GM19467 (cell line): ENCODE data around the gene CAMK2D.

Experiments
- ATAC-seq: cut with Tn5 transposase; IDR thresholded peaks from one replicate; pipeline ENCODE4 v1.9.1; 2021; ENCODE audit warnings: mild to moderate bottlenecking, moderate library complexity; ENCODE audit not compliant: unreplicated experiment

Gene CAMK2D

GRCh38 chr4:113576947-113577678 lies 184.4 kb downstream of the CAMK2D start:
- ATAC-seq: no peak

DNA sequence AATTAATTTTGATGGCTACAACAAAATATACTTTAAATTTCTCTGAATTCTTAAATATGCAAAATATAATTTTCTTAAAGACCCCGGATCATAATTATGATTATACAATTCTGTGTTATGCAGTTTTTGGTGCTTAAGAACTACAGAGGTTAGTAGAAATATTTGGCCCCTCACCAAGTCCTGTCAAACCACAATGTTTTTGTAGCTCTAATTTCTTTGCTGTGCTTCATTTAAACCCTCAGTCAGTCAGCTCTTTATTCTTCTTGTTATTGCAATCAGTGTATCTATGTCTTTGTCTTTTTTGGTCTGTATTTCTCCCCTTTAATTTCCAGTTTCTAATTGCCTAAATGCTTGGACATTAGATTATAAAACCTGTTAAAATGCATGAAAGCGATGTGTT lies 186.1 kb downstream of the CAMK2D start:
- no peak for ATAC-seq

- ATAC-seq: no peak
Observed at GRCh38 chr4:113574636-113575103, 186.9 kb downstream of the CAMK2D start.

DNA sequence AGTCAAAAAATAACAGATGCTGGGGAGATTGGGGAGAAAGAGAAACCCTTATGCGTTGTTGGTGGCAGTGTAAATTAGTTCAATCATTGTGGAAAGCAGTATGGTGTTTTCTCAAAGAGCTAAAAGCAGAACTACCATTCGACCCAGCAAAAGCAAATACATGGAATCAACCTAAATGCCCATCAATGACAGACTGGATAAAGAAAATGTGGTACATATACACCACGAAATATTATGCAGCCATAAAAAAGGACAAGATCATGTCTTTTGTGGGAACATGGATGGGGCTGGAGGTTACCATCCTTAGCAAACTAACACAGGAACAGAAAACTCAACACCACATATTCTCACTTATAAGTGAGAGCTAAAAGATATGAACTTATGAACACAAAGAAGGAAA lies 188.9 kb downstream of the CAMK2D start:
- ATAC-seq: no peak

GRCh38 chr4:113566015-113566795 lies 195.3 kb downstream of the CAMK2D start:
- no peak for ATAC-seq

DNA sequence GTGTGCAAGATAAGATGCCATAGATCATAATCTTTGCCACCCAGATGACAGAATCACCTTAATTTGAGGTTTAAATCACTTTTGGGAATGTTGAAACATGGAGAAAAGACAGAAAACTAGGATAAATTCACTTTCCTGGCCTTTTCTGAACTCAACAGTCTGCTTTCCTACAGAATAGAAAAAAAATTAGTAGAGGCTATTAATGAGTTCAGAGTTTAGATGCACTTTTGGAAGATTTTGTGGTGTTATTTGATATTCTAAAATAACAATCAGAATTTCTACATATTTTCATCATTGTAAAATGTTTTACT lies 195.9 kb downstream of the CAMK2D start:
- ATAC-seq: no peak

DNA sequence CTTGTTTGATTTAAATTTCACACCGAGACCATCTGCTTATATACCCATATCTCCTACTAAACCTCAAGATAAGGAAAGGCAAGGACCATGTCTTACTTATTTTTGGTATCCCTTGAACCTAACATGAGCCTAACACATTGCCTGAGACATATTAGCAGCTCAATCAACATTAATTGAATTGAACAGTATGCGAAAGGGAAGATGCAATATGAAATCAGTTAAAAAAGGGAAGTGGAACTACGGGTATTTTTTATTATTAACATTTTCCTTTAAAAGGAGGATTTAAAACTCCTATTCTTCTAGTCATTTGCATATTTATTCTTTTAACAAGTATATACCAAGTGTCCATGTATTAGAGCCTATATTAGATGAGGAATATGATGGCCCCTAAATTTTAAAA lies 197.0 kb downstream of the CAMK2D start:
- ATAC-seq: peak; percentile 30

- ATAC-seq: no peak
Observed at GRCh38 chr4:113563691-113564378, 197.7 kb downstream of the CAMK2D start.

GRCh38 chr4:113561758-113562157 lies 199.8 kb downstream of the CAMK2D start:
- ATAC-seq: no peak

DNA sequence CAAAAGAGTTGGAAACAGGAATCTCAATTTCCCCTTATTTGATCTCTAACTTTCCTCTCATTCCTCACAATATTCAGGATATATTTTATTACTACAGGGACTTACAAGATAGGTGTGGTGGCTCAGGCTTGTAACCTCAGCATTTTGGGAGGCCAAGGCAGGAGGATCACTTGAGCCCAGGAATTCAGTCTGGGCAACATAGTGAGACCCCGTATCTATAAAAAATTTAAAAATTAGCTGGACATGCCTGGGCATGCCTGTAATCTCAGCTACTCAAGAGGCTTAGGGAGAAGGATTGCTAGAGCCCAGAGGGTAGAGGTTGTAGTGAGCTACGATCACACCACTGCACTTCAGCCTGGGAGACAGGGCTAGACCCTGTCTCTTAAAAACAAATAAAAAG lies 200.4 kb downstream of the CAMK2D start:
- no peak for ATAC-seq

GRCh38 chr4:113560579-113560978 lies 201.0 kb downstream of the CAMK2D start:
- ATAC-seq: no peak

GRCh38 chr4:113559947-113560346 lies 201.6 kb downstream of the CAMK2D start:
- ATAC-seq: no peak

DNA sequence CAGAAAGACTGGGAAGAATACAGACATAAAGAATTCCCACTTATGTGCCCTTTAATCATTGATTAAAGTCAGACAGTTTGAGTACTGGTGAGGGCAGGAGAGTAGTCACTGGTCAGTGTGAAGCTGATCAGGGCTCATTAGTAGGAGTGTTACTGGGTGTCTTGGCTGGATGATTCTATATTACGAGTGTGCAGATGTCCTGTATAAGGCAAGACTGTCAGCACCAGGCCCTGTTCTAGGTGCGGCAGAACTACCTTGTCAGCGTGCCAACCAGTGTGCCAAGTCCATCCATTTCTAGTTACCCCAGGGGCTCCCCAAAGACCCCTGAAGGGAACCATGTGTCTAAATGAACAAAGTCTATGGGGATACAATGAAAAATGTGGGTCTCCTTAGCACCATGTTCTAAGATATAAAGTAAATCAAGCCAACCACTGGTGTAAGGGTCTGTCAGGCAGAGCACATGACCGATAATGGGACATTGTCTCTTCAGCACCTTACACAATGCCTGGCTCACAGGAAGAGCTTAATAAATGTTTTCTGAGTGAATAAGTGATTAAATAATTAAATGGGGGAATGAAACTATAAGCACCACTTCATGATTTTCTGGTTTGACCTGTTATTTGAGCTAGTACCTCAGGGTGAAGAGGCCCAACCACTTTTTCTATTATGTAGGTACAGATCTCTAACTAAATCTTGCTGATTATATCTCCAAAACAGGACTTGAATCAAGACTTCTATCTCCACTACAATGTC lies 205.0 kb downstream of the CAMK2D start:
- ATAC-seq: no peak

GRCh38 chr4:113555868-113556267 lies 205.7 kb downstream of the CAMK2D start:
- no peak for ATAC-seq

DNA sequence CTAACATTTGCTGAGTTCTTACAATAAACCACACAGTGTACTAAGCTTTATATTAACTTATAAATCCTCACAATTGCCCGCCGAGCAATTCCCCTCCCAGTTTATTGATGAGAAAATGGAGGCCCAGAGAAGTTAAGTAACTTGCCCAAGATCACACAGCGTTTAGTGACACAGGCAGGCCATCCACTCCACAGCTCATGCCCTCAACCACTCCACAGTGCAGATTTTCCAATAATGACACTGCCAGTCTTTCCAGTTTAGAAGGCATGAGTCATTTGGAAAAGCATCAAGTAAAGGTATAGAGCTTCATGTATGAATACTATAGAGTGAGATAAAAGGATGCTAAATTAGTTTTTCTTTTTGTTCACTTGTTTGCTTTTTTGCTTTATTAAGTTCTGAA lies 208.5 kb downstream of the CAMK2D start:
- ATAC-seq: no peak

- ATAC-seq: no peak
Observed at GRCh38 chr4:113550510-113550909, 211.0 kb downstream of the CAMK2D start.

- ATAC-seq: no peak
Observed at GRCh38 chr4:113548303-113548702, 213.2 kb downstream of the CAMK2D start.

DNA sequence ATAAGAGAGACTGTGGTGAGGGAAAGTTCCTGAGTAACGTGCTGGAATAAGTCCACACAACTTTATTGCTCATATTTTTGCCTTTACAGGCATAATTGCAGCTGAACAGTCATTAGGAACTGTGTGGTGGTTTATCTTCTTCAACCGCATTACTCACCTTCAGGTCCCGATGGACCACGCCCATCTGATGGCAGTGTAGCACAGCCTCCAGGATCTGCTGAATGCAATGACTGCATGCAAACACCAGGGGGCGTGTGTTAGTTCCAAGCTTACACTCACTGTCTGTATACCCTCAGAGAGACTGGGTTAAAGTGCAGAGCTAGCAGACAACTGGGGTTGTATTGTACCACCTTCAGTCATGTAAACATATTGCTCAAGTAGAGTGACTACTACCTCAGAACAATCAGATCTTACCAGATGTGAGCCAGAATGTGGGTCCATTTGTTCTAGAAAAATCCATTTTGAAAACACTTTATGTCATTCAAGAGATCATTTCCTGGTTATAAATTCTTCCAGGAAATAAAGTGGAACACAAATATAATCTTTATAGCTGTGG lies 214.0 kb downstream of the CAMK2D start:
- ATAC-seq: peak; percentile 99

DNA sequence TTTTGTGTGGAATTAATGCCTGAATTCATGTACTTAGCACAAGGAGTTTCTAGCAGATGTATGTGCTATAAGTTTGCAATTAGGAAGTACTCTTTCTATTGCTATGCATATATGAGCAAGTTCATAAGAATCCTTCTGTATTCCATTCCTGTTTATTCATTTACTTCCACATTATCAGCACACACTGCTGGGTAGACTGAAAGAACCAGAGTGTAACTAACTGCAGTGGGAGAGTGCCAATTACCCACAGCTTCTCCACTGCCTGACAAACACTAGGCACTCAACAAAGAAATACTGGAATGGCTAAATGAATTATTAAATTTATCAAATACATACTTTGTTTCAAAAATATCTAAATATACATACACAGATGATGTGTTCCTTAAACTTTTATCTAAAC lies 219.6 kb downstream of the CAMK2D start:
- no peak for ATAC-seq

DNA sequence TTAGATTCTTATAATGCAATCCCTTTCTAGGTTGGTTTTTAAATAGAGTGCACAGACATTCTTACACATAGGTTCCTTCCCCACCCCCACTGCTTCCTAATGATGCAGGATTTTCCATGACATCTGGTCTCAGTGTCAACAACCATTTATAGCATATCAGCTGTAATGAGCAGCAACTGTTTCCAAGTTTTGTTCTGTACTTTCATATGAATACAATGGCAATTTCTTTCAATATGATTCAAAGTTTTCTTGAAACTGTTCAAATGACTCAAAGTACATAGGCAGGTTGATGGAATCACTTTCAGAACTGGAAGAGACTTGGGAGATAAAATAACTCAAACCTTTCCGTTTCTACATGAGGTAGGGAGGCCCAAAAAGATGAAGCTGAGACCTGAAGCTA lies 220.7 kb downstream of the CAMK2D start:
- ATAC-seq: no peak

DNA sequence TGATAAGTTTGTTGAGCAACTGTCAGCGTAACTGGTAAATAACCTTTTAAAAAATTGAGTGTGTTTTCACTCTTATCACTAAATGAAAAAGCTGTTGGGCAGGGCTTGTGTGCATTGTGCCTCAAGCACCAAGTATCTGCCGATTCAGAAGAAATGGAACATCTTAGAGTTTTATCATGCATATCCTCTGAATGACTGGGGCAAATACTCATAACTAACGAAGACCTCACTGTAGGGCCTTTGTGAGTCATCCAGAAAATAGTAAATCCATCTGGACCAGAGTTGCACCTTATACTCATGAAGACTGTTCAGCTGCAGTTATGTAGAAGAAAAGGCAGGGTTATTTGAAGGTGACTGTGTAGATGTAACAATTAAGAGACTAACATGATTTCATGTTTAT lies 222.1 kb downstream of the CAMK2D start:
- no peak for ATAC-seq
